HuH-7 (cell line): ENCODE data around the gene APP.

Experiments
- DNase-seq: peaks from one replicate; pipeline ENCODE4 v3.0.0; 2011; ENCODE audit warnings: low spot score

The APP gene

GRCh38 chr21:26127073-26127814 is 43.3 kb downstream of the APP start:
- DNase-seq, result no peak

DNA sequence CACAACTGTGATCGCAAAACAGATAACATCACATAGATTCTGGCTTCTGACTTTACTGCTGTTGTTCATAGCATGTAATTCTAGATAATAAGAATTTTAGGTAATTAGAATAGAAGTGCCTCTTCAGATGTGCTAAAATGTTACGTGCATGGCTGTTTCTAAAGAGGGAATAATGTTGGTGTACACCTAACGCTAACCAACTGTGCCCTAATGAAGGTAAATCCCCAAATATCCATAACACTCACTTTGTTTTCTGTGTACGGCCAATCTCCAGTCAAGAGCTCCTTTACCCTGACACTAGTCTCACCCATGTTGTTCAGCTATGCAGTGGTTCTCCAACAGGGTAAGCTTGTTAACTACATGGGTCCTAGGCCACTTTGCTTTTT is 44.4 kb downstream of the APP start:
- no peak for DNase-seq

DNA sequence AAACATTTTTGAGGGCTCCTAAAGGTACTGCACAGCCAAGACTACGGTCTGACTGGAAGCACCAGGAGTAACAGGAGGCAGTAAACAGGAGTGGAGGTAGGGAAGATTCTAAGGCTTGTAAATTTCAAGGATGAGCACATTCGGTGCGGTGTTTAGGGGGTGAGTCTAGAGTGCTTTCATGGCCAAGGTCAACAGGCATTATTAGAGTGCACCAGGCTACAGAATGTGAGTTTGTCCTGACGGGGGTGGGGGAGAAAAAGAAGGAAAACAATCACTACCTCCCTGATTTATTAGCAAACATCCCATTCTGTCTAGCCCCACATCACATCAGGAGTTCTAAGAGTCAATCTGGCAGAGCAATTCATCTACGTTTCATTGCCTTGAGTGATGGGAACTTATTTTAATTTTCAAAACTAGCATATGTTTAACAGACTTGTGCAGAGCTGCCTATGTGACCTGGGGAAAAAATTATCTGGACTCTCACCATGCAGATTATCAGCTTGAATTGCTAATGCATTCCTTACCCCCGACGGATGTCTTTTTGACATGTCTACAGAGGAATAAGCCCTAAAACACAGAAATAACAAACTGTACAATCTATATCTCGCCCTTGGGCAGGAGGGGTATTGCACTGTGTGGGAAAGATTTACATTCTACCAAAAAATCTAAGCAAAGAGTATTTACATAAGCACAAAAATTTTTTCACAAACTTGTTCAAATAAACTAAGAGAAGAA is 45.0 kb downstream of the APP start:
- no peak for DNase-seq

DNA sequence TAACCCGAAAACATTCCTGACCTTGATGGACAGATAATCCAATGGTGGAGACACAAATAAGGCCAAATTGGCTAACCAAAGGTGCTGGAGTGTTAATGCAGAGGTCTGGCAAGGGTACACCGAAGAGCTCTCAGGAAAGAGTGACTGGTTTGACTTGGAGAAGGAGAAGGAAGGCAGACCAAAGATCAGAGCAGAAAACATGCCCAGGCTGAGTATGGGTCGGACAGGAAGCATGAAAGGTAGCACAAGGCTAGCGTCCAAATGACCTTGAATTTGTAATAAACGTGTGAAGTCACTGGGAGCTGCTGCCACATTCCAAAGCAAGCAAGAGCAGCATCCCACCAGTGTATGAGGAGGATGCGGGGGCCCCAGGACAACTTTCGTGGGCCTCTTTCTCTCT is 45.7 kb downstream of the APP start:
- no peak for DNase-seq

DNA sequence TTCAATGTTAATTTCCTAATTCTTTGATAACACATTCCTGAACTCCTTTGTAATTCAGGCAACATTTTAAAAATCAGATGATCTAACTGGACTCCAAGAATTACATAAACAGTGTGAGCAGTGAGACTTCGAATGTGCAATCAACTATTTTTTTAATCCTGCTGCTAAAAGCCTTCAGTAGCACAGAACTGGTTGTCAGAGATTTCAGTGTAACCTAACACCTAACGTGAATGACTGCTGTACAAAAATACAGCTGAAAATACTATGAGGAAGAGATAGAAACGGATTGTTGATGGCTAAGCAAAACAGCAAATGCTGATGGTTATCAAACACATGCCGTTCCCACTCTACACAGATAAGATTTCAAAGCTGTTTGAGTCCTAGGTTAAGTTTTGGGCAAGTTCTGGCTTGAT is 46.1 kb downstream of the APP start:
- no peak for DNase-seq

- no peak for DNase-seq
These were observed 47.6 kb downstream of the APP start for GRCh38 chr21:26123012-26123411.

GRCh38 chr21:26120828-26121227 is 49.7 kb downstream of the APP start:
- no peak for DNase-seq

DNA sequence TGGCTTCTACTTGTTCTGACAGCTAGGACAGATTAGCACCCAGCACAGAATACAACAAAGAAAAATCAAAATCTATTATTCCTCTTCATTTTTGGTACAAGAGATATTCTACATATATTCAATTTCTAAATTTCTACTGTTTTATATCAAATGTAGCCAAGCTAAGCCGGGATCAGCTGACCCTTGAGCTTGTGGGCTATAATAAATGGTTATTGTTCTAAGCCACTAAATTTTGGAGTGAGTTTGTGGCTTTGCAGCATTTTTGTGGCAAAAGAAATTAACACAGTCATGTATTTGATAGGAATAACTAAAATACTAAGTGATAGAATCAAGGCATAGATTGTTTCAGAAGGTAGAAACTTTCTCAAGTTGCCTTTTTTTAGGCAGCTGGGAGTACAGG is 50.7 kb downstream of the APP start:
- DNase-seq, result no peak

GRCh38 chr21:26118938-26119540 is 51.5 kb downstream of the APP start:
- DNase-seq, result no peak

DNA sequence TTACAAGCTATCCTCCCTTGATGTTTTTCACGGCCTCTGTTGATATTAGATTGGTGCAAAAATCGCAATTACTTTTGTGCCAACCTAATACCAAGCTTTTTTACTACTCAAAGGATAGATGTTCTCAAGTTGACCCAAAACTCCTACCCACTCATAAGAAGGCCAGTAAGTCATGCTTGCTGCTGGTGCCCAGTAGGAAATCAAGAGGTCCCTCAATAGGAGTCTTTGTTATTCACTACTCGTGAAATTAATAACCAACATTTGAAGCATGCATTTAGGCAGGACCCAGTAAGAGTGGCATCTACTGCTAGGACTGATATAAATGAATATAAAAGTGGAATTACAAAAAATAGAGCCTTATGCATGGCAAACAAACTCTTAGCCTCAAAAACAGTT is 52.6 kb downstream of the APP start:
- no peak for DNase-seq

DNA sequence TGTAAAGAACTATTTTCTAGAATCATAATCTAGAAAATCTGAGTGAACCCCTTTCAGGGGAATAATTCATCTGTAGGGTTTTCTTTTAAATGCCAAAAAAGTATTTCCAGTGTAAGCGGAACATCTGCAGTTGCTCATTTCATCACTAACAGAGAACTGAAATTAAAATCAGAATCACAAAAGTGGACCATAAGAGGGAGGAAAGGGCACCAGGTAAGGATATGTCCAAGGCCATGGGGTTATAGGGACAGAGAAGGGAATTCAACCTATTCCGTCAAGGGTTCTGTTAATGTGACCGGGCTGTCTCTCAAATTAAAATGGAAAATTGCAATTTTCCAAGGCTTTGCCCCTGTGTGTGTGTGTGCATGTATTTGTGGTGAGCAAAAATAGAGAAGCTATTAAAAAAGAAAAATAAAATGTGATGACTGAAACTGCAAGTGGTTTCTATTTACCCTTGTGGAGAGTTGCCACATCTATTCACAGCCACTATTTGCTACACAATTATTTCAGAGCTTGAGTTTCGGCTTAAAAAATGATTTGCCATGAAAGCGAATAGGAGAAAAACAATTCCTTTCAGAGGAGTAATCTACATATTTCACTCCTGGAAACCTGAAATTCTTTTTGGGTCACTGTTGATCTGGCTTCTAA is 53.1 kb downstream of the APP start:
- DNase-seq, result no peak

DNA sequence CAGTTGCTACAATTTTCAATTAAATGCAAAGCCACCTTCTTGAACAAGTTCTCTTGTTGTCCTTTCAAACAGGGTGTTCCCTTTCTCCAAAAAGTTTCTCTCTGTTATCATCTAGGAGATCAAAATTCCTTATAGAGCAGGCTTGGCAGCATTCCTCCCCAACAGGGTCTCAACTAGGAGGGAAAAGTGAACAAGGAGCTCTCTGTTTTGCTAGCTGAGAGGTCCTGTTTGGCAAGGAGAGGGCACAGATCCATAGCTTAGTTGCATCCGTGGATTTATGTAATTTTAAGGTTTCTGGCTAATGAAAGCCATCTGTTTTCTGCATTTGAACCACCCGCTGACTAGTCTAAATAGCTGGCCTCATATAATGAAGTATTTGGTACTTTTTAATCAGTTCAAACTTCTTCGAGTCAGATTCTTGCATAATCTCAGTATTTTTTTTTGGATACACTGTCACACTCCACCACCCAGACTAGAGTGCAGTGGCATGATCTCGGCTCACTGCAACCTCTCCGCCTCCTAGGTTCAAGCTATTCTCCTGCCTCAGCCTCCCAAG is 54.0 kb downstream of the APP start:
- DNase-seq, result no peak

DNA sequence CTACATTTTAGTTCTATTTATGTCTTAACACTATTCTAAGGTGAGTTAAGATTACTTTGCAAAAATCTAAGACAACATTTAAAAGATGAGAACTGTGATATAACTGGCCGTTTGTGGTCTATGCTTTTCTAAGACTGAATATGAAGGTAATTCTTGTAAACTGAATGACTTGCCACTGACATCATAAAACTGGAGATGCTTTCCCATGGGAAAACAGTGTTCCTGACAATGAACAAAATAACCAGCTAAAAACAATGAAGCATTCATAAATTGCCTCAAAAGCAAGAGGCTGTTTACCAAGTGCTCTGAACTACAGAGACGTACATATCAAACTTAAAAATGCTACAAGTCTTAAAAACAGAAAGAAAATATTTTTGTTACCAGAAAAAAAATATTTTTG is 54.7 kb downstream of the APP start:
- DNase-seq, result no peak

DNA sequence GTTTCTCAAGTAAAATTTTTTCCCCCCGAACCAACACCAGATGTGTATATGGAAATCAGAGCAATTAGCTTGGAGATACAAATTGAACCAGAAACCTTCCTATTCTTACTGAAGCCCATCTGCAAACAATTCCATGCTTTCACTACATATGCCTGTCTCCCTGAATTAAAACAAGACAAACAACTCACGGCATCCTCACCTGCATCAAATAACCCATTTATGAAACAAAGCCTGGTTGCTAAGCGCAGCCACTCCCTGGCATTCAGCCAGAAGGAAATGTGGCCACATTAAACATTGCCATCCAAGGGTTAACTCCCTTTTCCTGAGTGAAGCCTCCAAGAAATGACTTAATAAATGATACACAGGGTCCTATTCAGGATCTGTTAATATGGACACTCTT is 55.3 kb downstream of the APP start:
- DNase-seq, result no peak

DNA sequence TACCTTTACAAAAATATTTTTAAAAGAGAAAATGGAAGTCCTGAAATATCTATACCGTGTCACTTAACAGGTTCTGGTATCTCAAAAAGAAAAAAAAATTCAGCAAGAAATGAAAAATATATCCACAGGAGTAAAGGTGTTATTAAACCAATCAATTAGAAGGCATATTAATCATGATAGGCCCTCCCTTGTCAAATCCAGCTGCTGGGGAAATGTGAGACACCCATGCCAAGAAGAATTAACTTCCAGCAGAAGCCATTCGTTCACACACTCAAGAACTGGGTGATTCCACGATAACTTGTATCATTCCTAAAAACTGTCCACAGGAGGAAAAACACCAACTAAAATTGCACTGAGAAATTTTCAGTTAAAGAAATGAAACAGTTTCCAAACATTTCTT is 57.6 kb downstream of the APP start:
- DNase-seq, result no peak

DNA sequence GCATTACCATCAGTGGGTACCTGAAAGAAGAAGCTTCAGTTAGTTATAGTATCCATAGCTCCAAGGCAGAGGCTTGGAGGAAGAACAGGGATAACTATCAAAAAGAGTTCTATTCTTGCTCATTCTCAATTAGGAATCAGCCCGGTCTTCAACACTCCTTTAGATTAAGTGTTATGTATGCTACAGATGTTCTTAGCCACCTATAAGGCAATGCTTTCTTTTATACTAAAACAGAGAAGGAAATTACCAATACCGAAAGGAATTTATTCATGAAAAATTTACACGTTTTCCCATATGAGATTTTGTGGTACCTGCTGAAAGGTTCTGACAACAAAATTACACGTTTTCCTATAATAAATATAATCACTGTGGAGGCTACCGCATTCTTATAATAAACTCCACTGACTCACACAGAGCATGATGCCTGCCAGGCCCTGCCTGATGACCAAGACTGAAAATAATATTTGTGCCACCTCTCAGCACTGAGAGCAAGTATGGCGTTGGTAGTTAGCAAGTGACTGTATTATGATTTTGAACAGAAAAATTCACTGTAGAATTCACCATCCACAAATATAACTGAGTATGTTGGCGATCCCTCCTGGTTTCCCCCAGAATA is 58.3 kb downstream of the APP start:
- no peak for DNase-seq

GRCh38 chr21:26110715-26111114 is 59.9 kb downstream of the APP start:
- no peak for DNase-seq

DNA sequence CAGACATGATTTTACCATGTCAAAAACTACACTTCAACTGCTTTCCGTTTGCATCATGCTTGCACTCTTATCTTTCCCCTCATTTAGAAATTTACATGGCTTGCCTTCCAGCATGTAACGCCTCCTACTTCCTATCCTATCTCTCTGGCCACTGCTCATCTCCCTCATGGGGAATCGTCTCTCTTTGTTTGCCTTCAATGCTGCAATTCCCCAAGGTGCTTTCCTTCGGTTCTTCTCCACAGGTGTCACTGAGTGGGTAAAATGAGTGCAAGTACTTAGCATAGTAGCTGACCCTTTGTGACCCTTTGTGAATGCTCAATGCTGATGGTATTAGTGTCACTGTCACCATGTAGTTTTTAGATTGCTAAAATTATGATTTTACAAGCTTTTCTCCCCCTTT is 63.1 kb downstream of the APP start:
- no peak for DNase-seq

DNA sequence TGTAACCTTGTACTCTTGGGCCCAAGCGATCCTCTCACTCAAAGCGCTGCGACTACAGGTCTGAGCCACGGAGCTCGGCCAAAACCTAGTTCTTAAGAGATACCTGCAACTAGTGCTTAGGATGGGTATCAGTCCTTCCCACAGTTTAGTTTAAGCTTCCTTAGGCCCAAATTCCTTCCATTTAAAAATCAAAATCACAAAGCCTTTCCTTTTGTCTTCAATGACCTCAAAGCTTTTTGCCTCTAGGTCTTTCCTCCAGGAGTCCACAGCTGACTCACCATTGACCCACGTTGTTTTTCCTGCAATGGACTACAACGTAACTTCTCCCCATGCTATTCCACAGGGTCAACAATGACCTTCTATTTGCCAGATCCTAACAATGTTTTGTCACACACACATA is 64.0 kb downstream of the APP start:
- DNase-seq, result no peak

DNA sequence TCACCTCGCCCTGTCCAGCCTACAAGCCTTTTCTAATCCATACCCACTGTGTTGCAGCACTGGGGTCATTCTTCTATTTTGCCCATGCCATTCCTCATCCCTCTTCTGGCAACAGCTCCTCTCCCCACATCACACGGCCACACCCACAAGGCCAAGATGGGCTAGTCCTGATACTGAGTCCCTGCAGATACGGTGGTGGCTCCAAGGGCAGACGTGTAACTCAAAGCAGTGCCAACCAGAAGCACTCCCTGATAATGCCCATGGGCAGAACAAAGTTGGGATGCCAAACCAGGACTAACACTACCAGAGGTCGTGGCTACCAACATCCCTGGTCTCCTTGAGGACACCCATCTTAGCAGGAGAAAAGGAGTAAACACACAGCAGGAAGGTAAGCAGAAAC is 64.8 kb downstream of the APP start:
- no peak for DNase-seq

- DNase-seq, result peak; percentile 15
These were observed 70.0 kb downstream of the APP start for GRCh38 chr21:26100573-26100972.

GRCh38 chr21:26099610-26100219 is 70.9 kb downstream of the APP start:
- no peak for DNase-seq
